ENCODE data around the gene SIM2. TPM values are rescaled to one million over a fixed set of nuclear protein-coding genes. Genes with fewer than 3 reads are reported as not detected.

The SIM2 gene
- total RNA-seq, 2 experiments from 2014 or later: 0.05 to 0.19 TPM

DNA sequence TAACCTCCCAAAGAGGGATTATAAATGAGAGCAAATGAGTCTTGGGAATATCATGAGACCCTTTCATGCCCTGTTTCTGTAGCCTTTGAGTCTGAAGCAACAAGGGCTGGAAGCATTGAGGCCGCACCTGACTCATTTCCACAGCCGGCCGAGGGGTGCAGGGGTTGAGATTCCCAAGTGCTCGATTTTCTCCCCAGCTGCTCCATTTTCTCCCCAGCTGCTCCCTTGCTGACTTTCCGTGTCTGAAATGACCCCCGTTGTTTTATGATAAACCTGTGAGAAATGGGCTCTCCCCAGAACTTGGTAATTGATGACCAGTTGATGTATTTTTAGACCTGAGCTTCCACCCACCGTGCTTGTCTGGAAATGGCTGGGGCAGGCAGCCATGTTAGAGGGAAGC, 22.9 kb downstream of the SIM2 start:
- ChIA-PET POLR2A (no interaction called here), CTCF (interaction anchor here (1.0 kb wide), 1 partner anchor 9 kb away, joined by 3 read pairs; no protein-coding TSS in a partner anchor)
- Mint-ChIP-seq H3K9me3 (no peaks in the 10 kb centered on the region), H3K27ac (no peak overlapping the region), H3K36me3 (ENCODE audit: low read depth) (no peaks in the 10 kb centered on the region), H3K4me1 (no peaks in the 10 kb centered on the region), H3K4me3 (no peak overlapping the region), H3K27me3 (peaks cover 9% of the 10 kb centered on the region)
- DNase-seq: no peak

DNA sequence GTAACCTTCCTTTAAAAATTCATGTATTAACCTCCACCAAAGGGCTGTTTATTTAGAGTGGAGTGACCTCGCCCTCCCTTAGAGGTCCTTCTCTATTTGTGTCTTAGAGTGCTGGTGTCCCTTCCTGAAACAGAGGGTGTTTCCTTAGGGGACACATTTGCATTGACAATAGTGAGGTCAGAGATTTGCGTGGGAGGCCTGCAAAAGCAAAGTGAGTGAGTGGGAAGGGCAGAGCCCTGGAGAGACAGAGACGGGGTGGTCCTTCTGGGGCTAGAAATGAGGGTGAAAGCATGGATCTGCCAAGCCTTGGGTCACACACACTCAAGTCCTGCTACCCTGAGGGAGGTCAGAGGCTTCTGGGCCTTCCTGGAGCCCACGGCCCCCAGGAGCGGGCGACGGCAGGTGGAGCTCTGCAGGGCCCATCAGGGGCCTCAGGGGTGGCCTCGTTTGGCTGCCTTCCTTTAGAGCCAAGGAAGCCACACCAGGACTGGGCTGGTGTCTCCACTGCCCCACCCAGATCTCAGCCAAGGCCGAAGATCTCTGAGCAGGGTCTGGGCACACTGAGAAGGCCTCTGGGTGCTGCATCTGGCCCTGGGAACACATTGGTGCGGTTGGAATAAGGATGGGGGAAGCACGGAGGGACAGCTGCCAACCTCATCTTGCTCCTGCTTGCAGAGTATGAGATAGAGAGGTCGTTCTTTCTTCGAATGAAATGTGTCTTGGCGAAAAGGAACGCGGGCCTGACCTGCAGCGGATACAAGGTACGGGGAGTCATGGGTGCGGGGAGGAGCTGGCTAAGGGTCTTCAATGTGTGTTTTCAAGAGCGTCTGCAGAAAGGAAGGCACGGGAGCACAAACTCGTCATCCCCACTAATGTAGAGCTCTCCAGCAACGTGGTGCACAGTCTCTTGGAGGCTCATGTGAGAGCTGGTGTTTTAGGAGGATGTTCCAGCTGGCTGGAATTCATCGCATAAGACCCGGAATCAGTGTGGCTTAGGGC, 23.8 kb downstream of the SIM2 start:
- CTCF ChIA-PET: interaction anchor here (1.0 kb wide), 1 partner anchor 8 kb away, joined by 3 read pairs; no protein-coding TSS in a partner anchor
- H3K27me3 Mint-ChIP-seq: peaks cover 6% of the 10 kb centered on the region

GRCh38 chr21:36723371-36723881, 24.5 kb downstream of the SIM2 start:
- H3K36me3 Mint-ChIP-seq (ENCODE audit: low read depth): no peaks in the 10 kb centered on the region
- ChIA-PET POLR2A (no interaction called here), CTCF (no interaction called here)
- H3K9me3 Mint-ChIP-seq: no peaks in the 10 kb centered on the region
- peaks cover 6% of the 10 kb centered on the region for H3K27me3 Mint-ChIP-seq
- no peak for DNase-seq
- no peaks in the 10 kb centered on the region for H3K4me1 Mint-ChIP-seq
- no peak overlapping the region for H3K4me3 Mint-ChIP-seq
- no peak overlapping the region for H3K27ac Mint-ChIP-seq

More for the DNA sequence above, 23.8 kb downstream of the SIM2 start:
- Mint-ChIP-seq H3K36me3 (ENCODE audit: low read depth) (no peaks in the 10 kb centered on the region), H3K27ac (no peak overlapping the region), H3K4me3 (no peak overlapping the region), H3K4me1 (no peaks in the 10 kb centered on the region), H3K9me3 (no peaks in the 10 kb centered on the region)
- POLR2A ChIA-PET: no interaction called here
- no peak for DNase-seq

- CTCF ChIA-PET: interaction anchor here (0.9 kb wide), 1 partner anchor 17 kb away, joined by 3 read pairs; no protein-coding TSS in a partner anchor
- Mint-ChIP-seq H3K4me1 (no peaks in the 10 kb centered on the region), H3K4me3 (no peak overlapping the region), H3K27ac (no peak overlapping the region), H3K27me3 (peaks cover 6% of the 10 kb centered on the region), H3K9me3 (no peaks in the 10 kb centered on the region), H3K36me3 (ENCODE audit: low read depth) (no peaks in the 10 kb centered on the region)
- POLR2A ChIA-PET: no interaction called here
- no peak for DNase-seq
Measured at GRCh38 chr21:36724660-36725059, 25.7 kb downstream of the SIM2 start.

DNA sequence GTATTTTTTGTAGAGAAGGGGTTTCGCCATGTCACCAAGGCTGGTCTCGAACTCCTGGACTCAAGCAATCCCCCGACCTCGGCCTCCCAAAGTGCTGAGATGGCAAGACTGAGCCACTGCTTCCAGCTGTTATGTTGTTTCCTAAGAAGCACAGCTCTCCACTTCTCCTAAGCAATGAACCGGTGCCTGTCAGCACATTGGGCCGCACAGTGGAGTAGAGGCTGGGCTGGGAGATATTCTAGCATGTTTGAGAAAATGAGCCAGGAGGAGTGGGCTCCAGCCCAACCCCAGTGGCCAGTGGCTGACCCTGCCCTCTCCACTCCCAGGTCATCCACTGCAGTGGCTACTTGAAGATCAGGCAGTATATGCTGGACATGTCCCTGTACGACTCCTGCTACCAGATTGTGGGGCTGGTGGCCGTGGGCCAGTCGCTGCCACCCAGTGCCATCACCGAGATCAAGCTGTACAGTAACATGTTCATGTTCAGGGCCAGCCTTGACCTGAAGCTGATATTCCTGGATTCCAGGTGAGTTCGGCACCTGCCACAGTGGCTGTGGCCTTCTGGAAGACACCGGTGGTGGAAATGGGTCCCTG, 27.0 kb downstream of the SIM2 start:
- POLR2A ChIA-PET: no interaction called here

DNA sequence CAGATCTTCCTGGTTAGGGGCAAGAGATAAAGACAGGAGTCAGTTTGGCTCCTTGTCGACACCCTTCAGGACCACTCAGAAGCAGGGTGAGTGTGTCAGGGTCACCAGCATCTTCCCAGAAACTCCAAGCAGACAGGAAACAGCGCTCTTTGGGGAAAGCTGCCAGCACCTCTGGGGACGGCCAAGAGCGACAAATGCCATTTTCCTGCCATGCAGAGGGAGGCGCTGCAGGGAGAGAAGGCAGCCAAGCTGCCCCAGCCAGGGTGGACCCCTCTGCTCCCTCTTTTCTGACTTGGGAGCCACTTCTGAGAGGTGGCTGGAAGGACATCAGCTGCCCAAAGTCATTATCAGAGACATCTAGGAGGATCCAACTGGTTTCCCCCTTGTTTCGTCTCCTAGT, 29.0 kb downstream of the SIM2 start:
- Mint-ChIP-seq H3K4me3 (no peak overlapping the region), H3K36me3 (ENCODE audit: low read depth) (no peaks in the 10 kb centered on the region), H3K27me3 (no peaks in the 10 kb centered on the region), H3K27ac (no peak overlapping the region), H3K9me3 (no peaks in the 10 kb centered on the region), H3K4me1 (no peaks in the 10 kb centered on the region)
- ChIA-PET POLR2A (no interaction called here), CTCF (no interaction called here)
- DNase-seq: no peak

More for the DNA sequence above, 27.0 kb downstream of the SIM2 start:
- Mint-ChIP-seq H3K36me3 (ENCODE audit: low read depth) (no peaks in the 10 kb centered on the region), H3K4me3 (no peak overlapping the region), H3K27me3 (peaks cover 3% of the 10 kb centered on the region), H3K4me1 (no peaks in the 10 kb centered on the region), H3K9me3 (no peaks in the 10 kb centered on the region), H3K27ac (no peak overlapping the region)
- CTCF ChIA-PET: no interaction called here
- DNase-seq: no peak

DNA sequence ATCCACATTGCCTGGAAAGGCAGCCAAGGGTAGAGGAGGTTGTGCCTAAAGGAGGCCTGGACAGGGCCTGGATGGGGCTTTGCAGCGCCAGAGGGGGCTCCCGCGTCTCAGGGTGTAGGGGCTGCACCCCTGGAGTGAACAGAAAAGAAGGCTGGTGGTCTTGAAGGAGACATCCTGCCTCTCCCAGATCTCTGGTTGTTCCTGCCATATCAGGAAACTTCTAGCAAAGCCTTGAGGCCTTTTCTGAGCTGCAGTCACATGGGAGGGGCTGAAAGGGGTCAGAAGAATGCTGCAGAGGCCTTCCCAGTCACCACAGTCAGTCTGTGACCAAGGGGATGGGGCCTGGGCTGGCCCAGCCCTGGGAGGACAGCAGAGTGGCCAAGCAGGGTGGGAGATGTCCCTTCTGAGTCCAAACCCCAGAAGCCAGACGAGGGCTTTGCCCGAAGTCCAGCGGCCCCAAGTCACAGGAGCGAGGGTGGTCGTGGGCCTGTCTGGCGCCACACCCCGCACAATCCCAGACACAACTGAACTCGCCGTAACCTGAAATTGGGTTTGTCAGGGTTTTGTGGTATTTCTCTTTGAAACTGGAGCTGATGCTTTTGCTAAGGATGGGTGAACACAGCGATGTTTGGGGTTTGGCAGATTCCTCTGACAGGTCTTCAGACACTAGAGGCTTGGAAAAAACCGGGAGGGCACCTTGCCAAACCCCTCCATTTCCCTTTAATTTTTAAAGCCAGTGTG, 29.6 kb downstream of the SIM2 start:
- ChIA-PET POLR2A (no interaction called here), CTCF (no interaction called here)
- no peak for DNase-seq
- no peaks in the 10 kb centered on the region for H3K9me3 Mint-ChIP-seq
- H3K27ac Mint-ChIP-seq: no peak overlapping the region
- H3K4me1 Mint-ChIP-seq: no peaks in the 10 kb centered on the region
- no peaks in the 10 kb centered on the region for H3K36me3 Mint-ChIP-seq (ENCODE audit: low read depth)
- no peak overlapping the region for H3K4me3 Mint-ChIP-seq
- no peaks in the 10 kb centered on the region for H3K27me3 Mint-ChIP-seq

DNA sequence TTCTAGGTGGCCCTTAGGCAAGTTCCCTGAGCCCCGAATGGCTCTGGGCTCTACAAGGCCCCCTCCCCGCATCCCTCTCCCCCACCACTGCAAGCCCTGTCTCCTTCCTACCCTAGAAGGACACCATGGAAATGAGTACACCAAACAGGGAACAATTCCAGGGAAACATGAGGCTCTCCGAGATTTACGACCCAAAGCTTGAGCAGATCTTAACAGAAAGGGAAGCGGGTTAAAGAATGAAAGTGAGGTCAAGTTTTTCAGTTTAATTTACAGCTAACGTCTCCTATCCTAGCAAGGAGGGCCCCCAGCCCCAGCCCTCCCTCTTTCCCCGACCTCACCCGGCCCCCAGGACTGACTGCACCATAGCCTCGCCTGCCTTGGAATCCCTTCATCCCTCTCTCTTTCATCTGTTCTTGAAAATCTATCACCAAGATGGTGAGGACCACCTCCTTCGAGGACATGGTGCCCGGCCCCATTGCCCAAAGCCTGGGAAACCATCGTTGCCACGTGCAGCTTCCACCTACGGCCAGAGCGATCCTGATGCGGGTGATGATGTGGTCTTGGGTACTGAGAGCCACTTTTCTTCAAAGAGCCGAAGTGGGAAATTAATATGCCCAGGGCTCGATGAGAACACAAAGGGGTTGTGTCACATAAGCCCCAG, 30.5 kb downstream of the SIM2 start:
- no peak overlapping the region for H3K27ac Mint-ChIP-seq
- H3K36me3 Mint-ChIP-seq (ENCODE audit: low read depth): no peaks in the 10 kb centered on the region
- CTCF ChIA-PET: no interaction called here
- no peaks in the 10 kb centered on the region for H3K9me3 Mint-ChIP-seq
- H3K4me3 Mint-ChIP-seq: no peak overlapping the region
- H3K27me3 Mint-ChIP-seq: no peaks in the 10 kb centered on the region
- no peak for DNase-seq
- POLR2A ChIA-PET: no interaction called here
- H3K4me1 Mint-ChIP-seq: no peaks in the 10 kb centered on the region

DNA sequence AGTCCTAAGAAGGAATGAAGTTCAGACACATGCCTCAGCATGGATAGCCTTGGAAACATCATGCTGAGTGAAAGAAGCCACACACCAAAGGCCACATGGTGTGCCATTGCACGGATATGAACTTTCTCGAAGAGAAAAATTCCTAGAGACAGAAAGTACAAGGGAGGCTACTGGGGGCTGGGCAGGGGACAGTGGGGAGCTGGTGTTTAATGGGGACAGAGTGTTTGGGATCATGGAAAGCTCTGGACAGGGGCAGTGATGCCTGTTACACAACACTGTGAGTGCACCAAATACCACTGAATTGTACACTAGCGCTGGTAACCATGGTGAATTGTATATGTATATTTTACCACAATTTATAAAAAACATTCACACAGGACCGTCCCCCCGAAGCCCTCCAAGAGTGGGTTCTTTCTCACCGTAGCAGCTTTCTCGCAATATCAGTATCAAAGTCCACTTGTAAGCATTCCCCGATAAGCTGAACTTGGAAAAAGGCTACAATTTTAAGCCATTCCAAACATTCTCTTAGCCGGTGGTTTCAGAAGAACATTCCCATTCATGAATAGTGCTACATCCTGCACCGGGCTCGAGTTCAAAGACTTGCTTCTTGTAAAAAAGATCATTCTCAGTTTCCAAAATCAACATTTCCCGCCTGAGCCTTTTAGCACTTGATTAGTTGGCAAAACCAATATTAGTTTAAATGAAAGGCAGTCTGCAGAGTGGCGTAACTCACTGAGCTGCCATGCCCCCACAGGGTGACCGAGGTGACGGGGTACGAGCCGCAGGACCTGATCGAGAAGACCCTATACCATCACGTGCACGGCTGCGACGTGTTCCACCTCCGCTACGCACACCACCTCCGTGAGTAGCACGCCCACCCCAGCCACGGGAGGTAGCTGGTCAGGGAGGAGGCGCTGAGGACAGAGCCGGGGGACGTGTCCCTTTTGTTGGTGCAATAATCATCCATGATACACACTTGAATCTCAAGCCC, 31.7 kb downstream of the SIM2 start:
- DNase-seq: no peak
- no peak overlapping the region for H3K4me3 Mint-ChIP-seq
- ChIA-PET POLR2A (no interaction called here), CTCF (interaction anchor here (1.2 kb wide), 1 partner anchor 9 kb away, joined by 3 read pairs; no protein-coding TSS in a partner anchor)
- no peaks in the 10 kb centered on the region for H3K4me1 Mint-ChIP-seq
- H3K27me3 Mint-ChIP-seq: no peaks in the 10 kb centered on the region
- no peak overlapping the region for H3K27ac Mint-ChIP-seq
- no peaks in the 10 kb centered on the region for H3K9me3 Mint-ChIP-seq
- no peaks in the 10 kb centered on the region for H3K36me3 Mint-ChIP-seq (ENCODE audit: low read depth)

DNA sequence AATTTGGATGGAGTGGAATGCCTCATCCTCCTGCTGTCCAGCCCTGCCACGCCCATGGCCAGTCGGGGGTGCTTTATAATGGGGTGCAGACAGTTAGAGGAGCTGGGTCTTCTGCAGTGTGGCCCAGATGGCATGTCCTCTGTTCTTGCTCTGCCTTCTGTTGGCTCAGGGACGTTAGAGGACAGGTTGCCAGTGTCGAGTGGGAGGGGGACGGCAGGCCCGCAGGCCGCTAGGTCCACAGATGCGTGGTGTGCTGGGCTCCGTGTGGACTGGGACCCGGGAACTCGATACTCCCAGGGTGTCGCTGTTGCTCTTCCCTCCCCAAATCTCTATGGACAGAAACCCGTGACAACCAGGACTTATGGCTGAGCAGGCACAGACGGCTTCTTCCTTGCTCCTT, 33.3 kb downstream of the SIM2 start:
- ChIA-PET CTCF (no interaction called here), POLR2A (no interaction called here)
- Mint-ChIP-seq H3K9me3 (no peaks in the 10 kb centered on the region), H3K4me1 (no peaks in the 10 kb centered on the region), H3K27me3 (no peaks in the 10 kb centered on the region), H3K36me3 (ENCODE audit: low read depth) (no peaks in the 10 kb centered on the region), H3K27ac (no peak overlapping the region), H3K4me3 (no peak overlapping the region)
- no peak for DNase-seq

DNA sequence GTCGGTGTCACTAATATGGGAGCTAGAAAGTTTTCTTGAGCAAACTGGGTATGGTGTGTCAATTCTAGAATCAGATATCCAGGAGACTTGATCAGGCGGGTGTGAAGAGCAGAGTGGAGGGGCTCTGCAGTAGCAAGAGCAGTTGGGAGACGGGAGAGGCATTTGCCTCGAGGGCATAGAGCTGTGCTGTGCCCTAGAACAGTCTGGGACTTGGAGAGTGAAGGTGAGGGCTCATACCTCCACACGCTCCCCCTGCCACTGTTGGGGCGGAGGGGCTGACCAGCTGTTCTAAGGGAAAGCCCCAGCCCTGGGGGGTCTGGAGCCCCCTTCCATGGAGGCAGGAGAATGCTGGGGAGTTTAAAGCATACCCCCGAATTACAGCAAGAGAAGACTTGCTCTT, 33.8 kb downstream of the SIM2 start:
- H3K27ac Mint-ChIP-seq: no peak overlapping the region
- no peak overlapping the region for H3K4me3 Mint-ChIP-seq
- no peaks in the 10 kb centered on the region for H3K36me3 Mint-ChIP-seq (ENCODE audit: low read depth)
- no peaks in the 10 kb centered on the region for H3K27me3 Mint-ChIP-seq
- no peaks in the 10 kb centered on the region for H3K4me1 Mint-ChIP-seq
- DNase-seq: no peak
- H3K9me3 Mint-ChIP-seq: no peaks in the 10 kb centered on the region
- POLR2A ChIA-PET: no interaction called here
- CTCF ChIA-PET: no interaction called here

DNA sequence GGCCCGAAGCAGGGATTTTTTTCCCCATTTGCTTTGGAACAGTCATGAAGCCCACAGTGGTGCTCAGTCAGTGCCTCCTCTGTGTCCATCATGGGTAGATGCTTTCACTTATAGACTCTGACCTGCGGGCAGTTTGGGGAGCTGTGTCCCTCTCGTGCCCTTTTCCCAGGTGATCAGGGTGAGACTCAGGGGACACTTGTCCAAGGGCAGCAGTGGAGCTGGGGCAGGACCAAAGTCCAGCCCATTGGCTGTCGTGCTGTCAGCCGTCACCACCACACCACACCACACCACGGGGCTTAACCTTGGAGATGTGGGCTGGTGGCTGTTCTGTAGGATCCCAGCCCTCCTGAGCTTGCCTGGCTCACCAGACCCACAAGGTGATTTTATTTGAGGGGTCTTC, 34.9 kb downstream of the SIM2 start:
- H3K9me3 Mint-ChIP-seq: no peaks in the 10 kb centered on the region
- ChIA-PET CTCF (interaction anchor here (1.1 kb wide), 1 partner anchor 38 kb away, joined by 3 read pairs; no protein-coding TSS in a partner anchor), POLR2A (no interaction called here)
- H3K36me3 Mint-ChIP-seq (ENCODE audit: low read depth): no peaks in the 10 kb centered on the region
- no peaks in the 10 kb centered on the region for H3K27me3 Mint-ChIP-seq
- no peak overlapping the region for H3K27ac Mint-ChIP-seq
- H3K4me1 Mint-ChIP-seq: no peaks in the 10 kb centered on the region
- no peak overlapping the region for H3K4me3 Mint-ChIP-seq
- DNase-seq: no peak

All from activated CD4-positive, alpha-beta T cell treated with anti-CD3 and anti-CD28 coated beads, Interleukin-2, amount 10 ng/mL, durations not matched to agents 7 days and 5 days (primary cell).